HG03442 (cell line): ENCODE data around the gene RAE1.

Source experiments
- ATAC-seq: cut with Tn5 transposase; IDR thresholded peaks from one replicate; pipeline ENCODE4 v1.9.1; 2021; ENCODE audit warnings: mild to moderate bottlenecking, moderate library complexity; ENCODE audit not compliant: unreplicated experiment

RAE1 gene

DNA sequence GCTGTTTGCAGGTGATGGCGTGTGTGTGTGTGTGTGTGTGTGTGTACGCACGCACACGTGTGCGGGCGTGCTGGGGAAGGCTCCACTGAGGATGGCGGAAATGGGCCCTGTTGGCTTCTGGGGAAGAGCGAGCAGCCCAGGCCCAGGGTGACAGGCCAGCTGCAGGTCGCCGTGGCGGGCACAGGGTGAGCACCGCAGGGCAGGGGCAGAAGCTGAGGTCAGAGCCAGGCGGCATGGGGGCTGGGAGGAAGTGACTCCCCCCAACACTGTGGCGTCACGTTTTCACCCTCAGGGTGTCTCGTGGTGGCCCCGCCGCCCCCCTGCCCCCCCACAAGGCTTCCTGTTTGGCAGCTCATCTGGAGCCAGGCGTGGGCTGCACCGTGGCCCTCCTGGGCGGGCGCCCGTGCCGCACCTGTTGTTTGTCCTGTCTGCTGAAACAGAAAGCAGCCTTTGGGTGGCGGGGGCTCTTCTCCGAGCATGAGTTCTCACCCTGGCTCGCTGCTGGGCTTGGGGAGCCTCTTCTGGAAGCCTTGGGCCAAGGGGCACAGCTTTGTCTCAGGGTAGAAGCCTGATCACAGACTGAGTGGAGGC is 47.3 kb downstream of the RAE1 start:
- ATAC-seq: peak; percentile 43

DNA sequence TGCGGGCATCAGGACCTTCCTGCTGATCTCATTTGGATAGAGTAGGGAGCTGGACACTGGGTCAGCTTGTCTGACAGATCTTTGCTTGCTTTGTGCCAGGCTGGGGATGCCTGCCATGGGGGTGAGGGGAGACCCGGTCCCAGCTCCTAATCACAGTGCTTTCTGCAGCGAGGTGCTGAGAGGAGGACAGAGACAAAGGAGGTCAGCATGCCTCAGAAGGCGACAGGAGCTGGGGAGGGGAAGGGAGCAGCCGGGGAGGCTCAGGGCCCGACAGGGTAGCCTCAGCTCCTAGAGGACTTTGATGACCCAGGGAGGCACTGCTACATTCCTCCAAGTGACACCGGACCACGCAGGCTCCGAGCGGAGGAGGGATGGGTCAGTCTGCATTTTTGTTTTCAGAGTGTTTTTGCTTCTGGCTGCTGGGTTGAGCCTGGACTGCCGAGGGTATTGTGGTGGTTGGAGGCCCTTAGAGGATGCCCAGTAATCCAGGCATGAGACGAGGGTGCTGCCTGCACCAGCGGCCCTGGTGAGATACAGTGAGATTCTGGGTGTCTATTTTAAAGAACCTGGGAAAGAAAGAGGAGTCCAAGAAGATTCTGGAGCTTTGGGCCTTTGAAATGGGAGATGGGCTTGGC is 48.0 kb downstream of the RAE1 start:
- ATAC-seq: no peak

DNA sequence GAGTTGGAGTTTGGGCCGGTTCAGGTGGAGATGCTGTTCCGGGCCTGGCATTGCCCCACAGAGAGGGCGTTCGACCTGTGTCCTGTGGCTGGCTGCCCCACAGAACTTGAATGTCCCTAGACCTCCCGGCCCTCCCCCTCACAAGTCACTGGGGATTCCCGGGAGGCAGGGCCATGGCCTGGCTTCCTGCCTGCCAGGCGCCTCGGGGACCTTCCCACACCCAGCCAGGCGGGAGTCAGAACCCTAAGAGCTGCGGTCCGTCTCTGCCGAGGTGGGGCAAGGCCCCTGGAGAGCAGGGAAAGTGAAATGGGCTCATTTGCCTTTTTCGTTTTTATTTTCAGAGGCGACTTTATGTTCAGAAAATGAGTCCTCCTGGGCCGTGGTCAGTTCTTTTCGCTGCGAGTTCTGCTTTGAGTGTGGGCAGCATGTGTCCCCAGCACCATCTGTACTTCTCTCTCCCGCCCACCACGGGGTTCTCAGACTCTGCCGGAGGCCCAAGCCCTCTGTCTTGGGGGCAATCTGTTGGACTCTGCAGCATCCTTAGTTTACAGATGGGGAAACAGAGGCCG is 48.6 kb downstream of the RAE1 start:
- peak; percentile 38 for ATAC-seq

DNA sequence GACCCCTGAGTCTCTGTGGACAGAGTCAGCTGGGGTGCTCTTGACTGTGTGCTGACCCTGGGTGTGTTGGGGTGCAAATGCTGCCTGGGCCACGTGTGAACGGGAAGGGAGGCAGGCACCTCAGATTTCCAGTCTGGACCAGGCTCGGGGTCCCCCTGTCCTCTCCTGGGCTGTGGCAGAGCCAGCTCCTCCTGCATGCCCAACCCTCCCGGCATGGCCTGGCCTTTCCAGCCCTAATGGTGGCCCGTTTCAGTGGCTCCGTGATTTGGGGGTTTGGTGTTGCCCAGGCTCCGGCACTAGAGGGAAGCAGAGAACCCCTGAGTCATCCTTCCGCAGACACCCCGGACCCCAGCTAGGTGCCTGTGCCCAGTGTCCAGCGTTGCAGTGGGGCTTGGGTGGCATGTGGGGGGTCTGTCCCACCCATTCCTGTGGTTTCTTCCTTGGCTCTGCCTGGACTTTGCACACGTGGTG is 49.2 kb downstream of the RAE1 start:
- ATAC-seq: no peak

DNA sequence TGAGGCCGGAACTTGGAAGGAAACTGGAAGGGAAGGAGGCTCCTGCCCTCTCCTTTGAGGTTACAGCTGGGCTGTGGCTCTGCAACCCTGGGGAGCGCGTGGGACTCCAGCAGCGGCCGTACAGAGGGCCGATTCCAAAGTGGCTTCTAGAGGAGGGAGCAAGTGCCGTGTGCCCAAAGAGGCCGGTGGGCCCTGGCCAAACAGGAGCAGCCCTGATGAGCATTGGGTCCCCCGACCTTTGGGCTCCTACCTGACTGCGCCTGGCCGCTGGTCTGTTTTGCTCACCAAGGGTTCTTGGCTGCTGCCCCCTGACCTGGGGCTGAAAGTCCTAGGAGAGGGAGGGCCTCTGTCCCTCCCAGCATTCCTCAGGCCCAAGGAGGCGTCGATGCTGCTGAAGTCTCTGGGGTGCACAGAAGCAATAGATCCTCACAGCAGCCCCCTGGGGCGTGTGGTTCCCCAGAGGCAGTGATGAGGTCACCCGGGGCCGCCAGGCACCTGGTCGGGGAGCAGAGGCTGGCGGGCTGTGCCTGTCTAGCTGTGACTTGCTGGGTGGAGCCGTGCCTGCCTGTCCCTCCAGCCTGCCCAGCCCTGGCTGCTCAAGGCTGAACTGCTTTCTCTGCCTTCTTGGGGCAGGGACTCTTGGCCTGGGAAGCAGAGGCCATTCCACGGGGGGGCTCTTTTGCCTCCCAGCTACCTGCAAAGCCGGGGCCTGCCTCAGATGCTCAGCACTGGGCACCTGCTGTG is 49.9 kb downstream of the RAE1 start:
- ATAC-seq: no peak

DNA sequence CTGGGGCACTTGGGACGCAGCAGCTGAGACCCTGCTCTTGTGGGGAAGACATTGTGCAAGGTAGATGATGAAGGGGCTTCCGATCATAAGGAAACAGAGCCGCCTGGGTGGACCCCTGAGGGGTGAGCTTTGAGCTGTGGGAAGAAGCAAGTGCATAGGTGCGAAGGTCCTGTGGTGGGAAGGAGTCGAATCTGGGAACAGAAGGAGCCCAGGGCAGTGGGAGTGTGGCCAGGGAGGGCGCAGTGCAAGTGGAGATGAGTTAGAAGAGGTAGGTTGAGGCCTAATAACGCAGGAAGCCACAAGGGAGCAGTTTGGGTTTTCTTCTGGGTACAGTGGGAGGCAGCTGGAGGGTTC is 50.5 kb downstream of the RAE1 start:
- ATAC-seq: no peak

DNA sequence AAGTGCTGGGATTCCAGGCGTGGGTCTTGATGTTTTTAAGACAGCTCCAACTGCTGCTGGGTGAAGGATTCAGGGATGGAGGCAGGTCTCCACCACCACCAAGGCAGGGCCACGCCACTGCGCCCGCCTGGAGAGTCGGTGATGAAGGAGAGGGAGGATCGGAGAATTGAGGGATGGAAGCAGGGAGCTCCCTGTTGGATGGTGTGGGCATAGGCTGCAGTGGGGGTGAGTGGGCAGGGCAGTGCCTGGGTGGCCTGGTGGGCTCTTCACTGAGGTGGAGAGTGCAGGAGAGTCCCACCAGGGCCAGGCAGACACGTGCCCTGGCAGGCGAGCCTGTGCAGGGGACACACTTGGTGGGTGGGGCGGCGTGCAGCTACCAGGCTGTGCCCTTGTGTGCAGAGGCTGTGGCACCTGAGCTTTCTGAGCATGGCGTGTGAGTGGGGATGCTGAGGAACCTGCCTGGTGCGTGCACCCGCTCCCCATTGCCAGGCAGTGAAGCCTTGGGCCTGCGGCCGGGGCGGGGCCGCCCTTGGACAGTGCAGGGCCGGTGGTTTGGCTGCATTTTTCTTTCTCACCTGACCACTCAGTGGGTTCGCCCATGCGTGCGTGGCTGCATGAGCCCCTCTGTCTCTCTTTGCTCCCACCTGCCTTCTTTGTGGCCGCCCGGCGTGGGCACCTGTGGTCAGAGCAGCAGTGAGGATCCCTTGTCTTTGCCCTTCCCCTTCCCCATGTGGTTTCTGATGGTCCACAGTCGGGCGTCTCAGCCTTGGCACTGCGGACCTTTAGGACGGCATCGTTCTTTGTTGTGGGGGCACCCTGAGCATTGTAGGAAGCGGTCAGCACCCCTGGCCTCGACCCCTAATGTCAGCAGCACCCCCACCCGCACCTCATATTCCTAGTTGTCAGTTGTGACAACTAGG is 51.4 kb downstream of the RAE1 start:
- ATAC-seq: no peak

DNA sequence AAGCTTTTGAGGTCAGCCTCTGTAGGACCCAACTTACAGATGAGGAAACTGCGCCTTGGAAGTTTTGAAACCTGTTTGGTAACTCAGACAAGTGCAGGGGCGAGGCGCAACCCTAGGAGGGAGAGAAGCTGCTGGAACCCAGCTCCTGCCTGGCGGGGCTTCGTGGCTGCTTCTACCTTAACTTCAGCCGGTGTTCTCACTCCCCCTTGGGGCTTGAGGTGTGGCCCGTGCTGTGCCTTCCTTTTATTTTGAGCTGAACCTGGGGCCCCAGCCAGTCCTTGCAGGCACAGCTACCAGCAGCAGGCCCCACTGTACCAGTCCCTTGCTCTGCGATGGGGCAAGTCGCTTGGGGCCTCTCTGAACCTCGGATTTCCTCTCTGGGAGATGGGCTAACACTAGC is 52.2 kb downstream of the RAE1 start:
- no peak for ATAC-seq

DNA sequence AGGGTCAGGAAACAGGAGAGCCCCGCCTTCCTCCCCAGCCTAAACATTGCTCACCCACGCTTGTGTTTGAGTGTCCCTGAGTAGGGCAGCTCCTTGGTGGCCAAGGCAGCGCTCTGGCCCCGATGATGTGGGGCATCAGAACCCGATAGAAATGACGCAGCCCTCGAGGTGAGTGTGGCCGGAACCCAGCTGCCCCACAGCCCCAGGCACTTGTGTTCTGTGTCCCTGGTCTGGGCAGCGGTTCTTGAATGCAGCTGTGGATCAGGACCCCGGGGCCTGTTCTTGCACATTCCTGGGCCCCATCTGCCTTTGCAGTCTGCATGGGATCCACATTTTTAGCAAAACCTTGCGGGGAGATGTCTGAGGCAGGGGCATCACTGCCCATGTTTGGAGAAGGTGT is 53.0 kb downstream of the RAE1 start:
- no peak for ATAC-seq

DNA sequence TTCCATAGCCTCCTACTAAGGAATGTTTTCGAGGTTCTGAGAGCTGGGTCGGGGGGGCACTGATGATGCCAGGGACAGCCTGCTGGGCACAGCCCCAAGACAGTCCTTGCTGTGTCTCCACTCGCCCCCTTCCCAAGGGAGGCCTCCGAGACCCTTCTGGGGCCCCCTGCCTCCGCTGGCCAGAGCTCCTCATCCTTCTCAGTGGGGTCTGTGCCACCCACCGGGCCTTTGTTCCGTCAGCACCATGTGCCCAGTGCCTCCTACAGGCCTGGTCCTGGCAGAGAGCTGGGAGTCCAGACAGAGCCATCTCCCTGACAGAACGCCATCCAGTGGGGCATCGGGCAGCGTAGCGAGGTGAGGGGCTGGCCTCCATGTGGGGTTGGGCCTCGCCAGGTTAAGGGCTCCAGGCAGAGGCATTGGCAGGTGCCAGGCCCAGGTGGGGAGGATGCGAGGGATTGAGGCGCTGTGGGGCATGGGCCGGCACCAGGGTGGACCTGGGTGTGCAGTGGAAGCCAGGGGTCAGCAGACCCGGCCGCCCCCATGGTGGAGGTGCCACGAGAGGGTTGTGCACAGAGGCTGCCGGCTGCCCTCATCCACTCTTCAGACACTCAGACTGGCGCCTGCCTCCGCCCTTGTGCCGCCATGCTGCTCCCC is 53.5 kb downstream of the RAE1 start:
- no peak for ATAC-seq

DNA sequence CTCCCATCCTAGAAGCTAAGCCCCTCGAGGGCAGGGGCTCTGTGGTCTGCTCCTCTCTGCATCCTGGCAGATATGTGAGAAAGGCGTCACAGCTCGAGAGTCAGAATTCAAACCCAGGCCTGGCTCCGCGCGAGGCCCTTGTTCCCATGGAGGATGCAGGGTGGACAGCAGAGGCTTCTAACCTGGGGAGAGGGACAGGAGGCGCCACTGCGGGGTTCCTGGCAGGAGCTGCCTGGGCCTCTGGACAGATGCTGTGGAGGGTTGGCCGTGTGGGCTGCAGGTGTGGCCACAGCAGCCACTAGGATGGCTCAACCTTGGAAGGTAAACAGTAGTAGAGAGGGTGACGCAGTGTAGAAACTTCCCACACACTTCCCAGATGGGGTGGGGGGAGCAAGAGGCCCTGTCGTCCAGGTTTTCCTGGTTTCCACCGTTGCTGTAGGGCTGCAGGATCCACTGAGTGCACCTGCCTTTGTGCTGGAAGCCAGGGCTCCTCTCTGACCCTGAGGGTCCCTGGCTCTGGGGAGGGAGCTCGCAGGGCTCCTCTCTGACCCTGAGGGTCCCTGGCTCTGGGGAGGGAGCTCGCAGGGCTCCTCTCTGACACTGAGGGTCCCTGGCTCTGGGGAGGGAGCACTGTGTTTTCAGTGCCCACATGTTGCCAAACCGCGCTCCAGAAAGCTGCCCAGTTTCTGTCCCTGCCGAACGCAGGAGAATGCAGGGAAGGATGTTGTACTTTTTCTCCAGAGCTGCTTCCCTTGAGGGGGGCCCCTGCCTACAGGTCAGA is 54.4 kb downstream of the RAE1 start:
- ATAC-seq: no peak

DNA sequence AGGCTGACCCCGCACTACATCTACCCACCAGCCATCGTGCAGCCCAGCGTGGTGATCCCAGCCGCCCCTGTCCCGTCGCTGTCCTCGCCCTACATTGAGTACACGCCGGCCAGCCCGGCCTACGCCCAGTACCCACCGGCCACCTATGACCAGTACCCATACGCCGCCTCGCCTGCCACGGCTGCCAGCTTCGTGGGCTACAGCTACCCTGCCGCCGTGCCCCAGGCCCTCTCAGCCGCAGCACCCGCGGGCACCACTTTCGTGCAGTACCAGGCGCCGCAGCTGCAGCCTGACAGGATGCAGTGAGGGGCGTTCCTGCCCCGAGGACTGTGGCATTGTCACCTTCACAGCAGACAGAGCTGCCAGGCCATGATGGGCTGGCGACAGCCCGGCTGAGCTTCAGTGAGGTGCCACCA is 56.5 kb downstream of the RAE1 start:
- no peak for ATAC-seq

DNA sequence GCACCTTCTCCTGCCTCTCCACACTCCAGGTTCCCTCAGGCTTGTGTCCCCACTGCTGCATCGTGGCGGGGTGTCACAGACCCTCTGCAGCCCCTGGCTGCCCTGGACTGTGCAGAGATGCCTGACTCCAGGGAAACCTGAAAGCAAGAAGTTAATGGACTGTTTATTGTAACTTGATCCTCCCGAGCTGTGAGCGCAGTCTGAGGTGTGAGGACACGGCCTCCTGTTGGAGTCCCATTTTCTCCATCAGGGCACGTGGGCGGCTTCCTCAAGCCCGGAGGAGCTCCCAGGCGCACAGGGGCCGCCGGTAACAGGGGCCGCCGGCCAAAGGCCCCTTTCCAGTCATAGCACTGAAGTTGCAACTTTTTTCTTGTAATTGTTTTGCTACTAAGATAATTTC is 57.1 kb downstream of the RAE1 start:
- ATAC-seq: no peak

DNA sequence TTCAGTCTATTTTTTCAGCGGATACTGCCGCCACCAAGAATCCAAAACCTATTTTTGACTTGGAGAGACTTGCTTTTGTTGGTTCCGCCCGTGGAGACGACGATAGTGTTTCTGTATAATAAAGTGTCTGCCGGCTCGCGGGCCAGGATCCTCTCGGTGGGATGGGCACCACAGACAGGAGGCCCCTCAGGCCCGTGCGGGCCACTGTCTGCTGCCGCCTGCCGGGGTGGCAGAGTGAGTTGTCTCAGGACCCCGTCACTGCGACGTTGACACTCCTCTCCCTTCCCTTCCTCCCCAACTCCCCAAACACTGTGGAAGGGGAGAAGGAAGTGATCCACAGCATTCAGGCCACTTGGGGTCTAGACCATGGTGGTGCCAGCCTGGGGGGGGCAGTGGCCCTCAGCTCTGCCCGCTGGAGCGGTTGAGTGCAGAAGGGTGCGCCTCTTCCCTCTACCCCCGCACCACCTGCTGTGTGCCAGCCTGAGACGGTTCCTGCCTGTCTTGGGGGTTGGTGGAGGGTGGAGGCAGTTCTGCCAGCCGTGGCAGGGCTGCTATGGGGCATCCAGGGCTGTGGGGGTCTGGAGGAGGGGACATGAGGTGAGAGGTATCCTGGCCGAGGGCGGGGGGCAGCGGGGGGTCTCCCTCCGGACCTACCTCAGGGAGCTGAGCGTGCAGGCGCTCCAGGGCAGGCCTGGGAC is 57.6 kb downstream of the RAE1 start:
- no peak for ATAC-seq

DNA sequence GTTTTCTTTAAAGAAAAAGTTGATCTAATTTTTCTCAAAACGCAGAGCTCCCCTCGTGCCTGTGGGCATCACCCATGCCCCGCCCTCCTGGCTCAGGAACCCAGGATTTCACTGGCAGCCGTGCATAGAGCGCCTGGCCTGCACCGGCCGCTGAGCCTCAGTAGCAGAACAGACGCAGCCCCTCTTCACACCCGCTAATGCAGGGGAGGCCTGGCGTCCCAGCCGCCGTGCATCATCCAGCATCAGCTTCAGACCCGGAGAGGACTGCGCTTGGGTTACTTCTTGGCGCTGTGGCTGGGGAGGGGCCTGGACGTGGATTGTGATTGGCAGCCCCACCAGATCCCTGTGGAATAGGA is 58.2 kb downstream of the RAE1 start:
- no peak for ATAC-seq

DNA sequence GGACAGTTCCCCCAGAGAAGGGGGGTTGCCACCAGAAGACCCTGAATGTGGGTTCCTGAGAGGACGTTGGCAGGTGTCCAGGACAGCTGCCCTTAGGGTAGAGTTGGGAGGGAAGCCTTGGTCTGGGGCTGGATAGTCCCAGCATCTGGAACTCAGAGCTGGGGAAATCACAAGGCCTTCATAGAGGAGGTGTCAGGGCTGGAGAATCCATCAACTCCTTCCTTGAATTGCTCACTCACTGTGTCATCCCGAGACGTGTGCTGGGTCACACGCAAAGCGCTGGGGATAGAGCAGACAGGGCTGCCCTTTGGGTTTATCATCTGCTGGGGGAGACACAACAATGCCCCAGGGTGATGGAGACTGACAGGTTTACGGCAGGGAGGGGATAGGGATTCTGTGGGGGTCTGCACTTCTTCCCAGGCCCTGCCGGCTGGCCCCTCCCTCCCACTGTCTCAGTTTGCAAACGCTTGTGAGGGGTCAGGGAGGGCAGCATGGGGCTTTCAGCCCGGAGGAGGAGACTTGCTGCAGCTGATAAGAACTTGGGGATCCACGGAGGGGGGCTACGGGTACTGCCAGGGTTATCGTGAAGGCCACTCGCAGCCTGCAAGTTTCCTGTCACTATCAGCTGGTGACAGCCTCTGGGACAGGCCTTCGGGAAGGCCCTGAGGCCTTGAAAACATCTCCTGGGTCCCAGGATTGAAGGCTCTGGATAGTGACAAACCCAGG is 58.8 kb downstream of the RAE1 start:
- no peak for ATAC-seq

DNA sequence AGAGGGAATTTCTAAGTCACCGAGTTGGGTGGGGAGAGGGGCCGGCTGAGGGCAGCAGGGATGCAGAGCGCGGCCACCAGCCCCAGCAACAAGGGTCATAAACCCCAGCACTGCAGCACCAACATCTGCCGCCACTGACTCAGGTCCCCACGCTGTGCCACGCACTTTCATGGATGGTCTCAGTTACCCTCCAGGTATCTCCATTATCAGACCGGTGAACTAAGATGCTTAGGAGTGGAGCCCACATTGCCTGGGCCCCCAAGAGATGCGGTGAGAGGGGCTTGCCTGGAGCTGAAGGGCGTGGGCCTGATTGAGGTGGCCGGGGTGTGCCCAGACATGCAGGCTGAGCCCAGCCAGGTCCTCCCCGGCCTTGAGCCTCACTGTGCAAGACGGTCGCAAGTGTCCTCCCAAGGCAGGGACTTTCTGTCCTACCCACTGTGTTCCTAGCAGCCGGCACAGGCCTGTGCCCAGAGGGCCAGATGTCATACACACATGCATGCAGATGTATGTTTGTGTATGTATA is 59.4 kb downstream of the RAE1 start:
- ATAC-seq: no peak

DNA sequence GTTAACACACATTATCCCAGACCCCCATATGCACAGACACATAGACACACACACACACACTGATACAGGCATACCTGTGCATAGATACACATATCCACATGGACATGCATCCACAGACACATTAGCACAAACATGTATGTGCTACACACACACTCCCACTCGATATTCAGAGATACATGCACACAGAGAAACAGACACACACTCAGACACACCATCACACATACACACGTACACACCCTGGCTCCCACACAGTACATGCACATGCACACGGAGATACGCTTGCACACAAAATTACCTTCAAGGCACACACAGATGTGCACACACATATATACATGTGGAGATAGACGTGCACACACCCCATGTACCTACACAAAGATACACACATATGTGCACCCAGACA is 59.9 kb downstream of the RAE1 start:
- no peak for ATAC-seq
